Esophagus squamous epithelium (tissue), 4 donors: ENCODE results near the gene TSN.

Experiments used
- CTCF ChIP-seq, 6 experiments: fragments of 450-650 bp in 4 of 6; fragments of 200-600 bp in 2 of 6; sonication (generic) in 2 of 6; IDR thresholded peaks; one replicate each; pipeline ENCODE4 v1.5.1; 2016 to 2019; ENCODE audit warnings: antibody characterized with exemption in 6 of 6, mild to moderate bottlenecking in 4 of 6, moderate library complexity in 4 of 6
- POLR2A ChIP-seq, 4 donors: fragments of 450-650 bp; IDR thresholded peaks; one replicate each; pipeline ENCODE4 v1.6.1; 2017; ENCODE audit warnings: antibody characterized with exemption in 4 of 4, mild to moderate bottlenecking in 4 of 4, moderate library complexity in 3 of 4

DNA sequence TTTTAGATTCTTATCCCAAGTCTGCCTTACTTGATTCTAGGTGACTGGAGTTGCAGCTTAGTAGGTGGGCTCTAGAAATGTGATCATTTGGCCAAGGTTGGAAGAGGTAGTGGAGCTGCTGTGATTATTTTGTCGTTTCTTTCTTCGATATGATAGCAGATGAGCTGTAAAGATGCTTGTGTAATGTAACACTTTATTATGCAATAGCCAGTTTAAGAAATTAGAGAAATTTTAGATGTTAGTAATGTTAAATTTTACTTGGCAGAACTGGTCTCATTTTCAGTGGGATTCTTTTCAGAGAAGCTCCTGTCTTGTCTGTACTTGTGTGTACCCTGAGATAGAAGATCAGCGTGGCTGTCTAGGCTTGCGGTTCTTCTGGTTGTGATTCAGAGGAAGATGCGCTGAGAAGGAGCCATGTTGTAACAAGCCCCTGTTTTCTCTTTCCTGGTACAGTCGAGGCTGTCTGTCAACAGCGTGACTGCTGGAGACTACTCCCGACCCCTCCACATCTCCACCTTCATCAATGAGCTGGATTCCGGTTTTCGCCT is 9.3 kb downstream of the TSN start:
- TF ChIP-seq POLR2A (IDR thresholded peaks at IDR 0.05) (no peak), CTCF (IDR thresholded peaks at IDR 0.05) (no peak)
